ENCODE results near the gene TUSC2.
A peak's percentile ranks its signal among the peaks of the same experiment; 100 is the strongest.

TUSC2 gene

DNA sequence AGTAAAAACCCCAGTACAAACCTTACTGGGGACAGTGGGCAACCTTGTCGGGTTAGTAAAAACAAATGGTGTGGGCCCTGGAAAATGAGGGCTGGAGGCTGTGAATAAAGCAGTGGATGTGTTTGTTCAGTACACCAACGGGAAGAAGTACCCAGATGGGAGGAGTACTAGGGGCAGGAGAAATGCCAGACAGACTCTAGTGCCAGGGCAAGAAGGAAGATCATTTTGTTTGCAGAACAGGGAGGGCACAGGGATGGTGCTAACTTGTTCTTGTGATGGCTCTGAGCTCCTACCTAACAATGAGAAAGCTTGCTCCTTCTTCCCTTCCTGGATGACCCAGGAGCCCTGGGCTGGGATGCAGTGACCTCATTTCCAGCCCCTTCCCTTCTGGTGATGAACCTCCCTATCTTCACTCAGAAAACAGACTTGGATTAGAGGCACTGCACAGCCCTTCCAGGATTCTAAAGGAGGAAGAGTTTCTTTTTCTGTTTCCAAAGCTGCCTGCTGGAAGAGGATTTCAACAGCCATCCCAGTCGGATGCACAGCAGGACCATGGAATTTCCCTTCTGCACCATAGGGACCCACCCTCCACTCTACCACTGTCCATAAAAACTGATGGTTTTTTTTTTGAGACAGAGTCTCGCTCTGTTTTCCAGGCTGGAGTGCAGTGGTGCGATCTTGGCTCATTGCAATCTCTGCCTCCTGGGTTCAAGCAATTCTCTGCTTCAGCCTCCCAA, 6.5 kb upstream of the TUSC2 start:
- DNase-seq (ENCODE audit: low read depth), result no peak

DNA sequence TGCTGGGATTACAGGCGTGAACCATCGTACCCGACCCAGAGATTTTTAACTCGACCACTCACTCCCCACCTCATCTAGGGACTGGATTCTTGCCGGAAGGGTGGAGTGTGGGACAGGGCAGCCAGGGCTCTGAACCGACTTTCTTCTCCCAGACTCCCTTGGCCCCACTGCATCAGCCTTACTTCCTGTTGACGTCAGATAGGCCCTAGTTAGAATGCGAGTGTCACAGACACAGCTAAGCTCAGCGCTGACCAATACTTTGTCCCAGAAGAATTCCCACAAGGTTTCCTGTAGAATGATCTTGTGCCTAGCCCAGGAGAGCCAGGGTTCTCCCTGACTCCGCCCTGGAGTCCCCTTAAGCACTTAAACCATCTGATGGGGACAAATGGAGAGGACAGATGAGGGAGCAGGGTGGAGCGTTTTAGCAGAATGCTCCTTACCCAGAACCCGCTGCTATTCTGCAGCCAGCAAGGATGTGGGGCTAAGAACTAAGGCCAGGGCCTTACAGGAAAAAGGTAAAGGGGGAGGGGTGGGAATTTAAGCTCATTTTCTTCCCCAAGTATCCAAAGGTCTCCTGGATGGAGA, 5.8 kb upstream of the TUSC2 start:
- peak; percentile 87 for DNase-seq (ENCODE audit: low read depth)

DNA sequence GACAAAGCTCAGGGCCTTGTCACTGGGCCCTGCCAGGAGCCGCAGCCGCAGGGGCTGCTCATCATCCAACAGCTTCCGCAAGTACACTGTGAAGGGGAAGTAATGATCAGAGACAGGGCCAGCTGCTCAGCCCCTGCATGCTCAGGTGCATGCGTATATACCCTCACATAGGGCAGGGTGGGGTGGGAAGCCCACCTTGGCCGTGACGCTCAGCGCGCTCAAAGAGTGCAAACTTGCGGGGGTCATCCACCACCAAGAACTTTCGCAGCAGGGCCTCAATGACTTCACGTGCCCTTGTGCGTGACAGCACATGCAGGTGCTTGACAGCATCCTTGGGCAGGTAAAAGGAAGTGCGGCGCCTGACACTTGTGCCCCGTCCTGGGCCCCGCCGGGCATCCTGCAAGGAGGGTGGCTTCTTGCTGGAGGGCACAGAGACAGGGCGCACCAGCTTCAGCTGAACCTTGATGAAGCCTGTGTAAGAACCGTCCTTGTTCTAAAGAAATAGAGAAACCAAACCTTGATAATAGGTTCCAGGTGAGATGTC, 3.4 kb upstream of the TUSC2 start:
- DNase-seq (ENCODE audit: low read depth), result no peak

DNA sequence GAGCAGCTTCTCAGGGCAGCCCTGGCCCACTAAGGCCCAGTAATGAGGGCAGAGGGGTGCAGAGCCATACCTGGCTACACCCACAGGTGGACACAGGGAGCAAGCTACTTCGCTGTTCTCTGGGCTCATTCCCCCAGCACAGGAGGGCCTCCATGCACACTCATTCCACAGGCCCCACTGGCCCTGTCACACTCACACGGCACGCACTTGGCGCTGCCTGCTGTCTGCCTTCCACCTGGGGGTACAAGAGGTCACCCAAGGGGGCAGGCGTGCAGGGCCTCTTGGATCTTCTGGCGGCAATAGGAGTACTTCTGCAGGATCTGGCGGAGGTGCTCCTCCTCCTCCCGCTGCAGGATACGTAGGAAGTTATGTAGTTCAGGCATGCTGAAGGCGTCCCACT, 2.3 kb upstream of the TUSC2 start:
- DNase-seq (ENCODE audit: low read depth), result no peak

DNA sequence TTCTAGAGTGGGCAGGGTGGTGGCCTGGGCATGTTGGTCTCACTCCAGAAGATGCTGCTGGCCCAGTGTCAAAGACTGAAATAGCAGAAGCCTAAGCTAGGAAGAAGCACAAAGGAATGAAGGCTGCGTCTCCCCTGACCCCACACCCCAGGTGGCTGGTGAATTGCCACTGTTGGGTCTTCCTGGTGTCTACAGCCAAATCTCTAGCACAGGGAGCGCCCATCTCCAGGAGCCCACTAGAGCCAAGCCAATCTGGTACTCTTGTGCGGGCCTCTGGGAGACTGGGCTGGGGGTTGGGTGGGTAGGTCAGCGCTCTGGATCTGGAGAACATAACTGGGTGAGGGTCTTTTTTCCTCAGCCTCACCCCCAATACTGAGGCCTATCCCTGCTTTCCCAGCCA, 894 bp downstream of the TUSC2 start:
- DNase-seq (ENCODE audit: low read depth), result no peak

DNA sequence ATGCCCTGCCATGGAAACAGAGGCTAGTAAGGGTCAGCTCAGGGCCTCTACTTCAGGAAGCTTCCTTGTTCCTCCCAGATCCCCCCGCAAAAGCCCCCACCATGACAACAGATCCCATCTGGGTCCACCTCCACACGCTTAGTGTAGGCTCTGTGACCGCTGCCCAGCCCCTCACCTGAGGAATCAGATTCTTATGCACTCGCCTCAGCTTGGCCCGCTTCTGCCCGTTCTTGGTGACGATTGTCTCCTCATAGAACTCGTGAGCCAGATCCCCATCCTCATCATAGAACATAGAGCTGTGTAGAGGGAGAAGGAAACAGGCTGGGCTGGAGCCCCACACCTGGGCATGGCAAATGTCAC, 1.9 kb downstream of the TUSC2 start:
- DNase-seq (ENCODE audit: low read depth), result no peak

DNA sequence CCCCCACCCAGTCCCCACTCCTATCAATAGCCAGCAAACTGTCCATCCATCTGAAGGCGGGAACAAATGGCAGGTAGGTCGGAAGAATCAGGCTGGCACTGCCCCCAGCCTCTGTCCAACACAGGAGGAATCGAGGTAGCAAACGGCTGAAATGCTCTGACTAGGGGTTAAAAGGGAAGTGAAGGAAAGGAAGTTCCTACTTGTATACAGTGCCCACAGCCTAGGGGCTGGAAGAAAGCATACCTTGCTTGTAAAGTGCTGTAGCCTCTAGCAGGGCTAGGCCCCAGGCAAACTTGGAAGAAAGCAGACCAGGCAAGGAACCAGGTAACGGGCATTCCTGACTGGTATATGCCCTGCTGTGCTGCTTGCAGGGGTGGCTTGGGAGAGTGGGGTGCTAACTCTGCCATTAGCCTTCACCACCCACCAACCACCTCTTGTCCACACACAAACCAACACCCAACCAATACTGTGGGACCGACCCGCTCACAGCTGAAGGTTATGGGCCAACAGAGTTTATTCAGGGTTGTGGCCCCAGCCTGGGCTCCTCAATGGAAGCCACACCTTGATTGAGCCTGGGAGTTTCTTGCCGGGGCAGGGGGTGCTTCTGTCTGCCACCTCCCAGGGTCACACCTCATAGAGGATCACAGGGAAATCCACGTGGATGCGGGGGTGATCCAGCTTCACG, 2.4 kb downstream of the TUSC2 start:
- DNase-seq (ENCODE audit: low read depth), result no peak

DNA sequence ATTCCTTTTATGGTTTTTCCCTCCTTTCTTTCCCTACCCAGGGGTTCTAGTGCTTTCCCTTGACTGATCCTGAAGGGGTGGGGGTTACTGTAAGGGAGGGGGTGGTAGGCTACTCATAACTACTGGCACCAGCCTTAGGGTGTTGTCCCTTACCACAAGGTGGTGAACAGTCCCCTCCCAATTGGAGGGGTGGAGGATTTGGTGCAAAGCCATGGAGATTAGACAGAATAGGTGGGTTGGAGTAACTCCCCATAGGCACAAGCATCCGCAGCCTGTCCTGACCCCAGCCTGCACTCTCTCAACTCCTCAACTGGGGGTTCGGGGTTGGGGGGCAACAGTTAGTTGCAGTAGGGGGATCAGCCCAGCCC, 2.9 kb downstream of the TUSC2 start:
- DNase-seq (ENCODE audit: low read depth), result no peak

DNA sequence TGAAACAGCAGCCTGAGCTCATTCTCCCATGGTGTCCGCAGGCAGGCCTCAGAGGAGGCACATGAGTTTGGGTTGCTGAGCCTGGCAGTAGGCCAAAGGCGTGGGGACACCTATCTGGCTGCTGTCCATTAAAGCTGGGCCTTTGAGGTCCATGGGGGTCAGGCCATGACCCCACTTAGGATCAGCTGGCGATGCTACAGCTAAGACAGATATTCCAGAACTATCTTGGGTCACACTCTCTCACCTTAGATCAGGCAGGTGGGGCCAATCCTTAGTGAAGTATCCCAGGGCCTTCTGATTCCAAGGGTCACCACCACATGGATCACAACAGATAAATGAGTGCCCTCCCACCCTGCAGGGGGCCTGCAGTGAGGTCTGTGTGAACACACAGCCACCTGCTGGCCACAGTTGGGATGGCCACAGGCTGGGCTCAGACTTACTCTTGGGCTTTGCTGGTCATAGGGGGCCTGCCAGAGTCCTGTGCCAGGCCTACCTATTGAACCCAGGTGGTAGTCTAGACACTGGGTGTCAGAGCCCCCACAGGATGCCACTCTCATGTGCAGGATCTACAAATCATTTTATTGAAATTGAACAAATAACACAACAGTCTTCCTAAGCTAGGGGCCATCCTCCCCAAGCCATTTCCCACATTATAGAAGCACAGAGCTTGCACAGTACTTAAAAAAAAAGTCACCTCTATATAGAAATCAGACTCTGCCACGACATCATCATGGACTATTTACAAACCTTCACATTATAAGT, 3.5 kb downstream of the TUSC2 start:
- peak; percentile 65 for DNase-seq (ENCODE audit: low read depth)

DNA sequence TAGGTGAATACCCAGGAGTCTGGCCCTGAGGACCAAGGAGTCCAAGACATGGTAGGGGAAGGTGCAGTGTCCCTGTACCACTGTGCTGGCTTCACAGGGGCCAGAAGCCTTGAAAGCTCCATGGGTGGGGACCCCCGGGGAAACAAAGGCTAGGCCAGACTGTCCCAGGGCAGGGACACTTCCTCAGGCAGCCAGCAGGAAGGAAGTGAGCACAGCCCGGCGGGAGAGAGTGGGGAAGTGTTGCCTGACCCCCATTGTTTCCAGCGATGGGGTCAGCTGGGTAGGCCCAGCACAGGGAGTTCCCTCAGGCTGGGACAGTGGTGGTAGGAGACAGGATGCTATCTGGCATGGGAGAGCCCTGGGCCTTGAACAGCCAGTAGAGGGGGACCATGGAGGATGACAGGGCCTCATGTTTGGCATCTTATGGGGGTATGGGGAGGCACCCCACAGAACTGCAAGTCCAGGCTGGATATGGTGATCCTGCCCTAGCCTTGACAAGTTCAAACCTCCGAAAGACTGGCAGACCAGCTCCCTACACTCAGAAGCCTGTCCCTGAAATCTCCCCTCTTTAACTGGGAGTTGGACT, 4.3 kb downstream of the TUSC2 start:
- no peak for DNase-seq (ENCODE audit: low read depth)

DNA sequence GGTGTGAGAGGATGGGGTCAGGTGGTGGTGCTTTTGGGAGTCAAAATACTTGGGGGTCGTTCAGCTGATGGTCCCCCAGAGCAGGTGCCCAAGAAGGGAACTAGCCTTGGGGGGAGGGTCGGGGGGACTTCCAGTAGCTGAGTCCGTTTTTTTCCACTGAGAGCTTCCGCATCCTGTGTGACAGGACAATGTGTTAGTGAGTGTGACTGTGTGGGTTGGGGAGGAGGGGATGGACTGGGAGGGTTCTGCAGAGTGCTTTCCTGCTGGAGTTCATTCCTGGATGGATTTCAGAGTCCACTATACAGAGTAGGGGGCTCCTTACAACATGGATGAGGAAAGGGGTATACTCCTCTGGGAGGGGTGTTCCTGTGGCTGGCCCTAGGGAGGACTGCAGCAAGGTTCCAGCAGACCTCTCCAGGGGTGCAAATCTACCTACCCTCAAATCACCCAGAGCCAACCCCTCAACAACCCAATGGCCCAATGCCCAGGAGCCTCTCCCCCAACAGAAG, 4.9 kb downstream of the TUSC2 start:
- no peak for DNase-seq (ENCODE audit: low read depth)

DNA sequence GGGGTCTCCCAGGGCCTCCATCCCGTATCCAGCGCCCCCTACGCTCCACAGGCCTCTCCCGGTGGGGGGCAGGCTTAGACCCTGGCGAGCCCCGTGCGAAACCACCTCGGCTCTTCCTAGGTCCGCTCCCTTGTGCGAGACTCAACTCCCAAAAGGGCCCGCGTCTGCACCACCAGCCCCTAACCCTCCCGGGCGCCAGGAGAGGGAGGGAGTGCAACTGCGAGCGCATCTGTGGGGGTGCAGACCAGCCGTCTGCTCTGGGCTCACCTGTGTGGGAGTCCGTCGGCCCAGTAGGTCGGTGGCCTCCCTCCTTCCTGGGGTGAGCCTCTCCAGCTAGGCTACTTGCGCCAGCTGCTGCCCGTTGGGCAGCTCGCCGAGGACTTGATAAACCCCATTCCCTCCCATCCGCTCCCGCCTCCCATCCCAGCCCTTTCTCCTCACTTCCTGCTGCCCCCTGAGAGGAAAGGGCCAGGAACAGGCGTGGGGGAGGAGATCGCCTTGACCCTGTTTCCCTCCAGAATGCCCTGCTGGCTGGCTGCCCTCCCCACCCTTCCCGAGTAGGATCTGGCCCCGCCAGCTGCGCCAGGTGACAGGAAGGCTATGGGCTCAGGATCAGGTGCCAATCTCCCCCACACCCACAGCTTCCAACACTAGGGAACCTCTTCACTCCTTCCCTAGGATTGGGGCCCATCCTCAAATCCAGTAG, 5.5 kb downstream of the TUSC2 start, which contains the start of gene HYAL2:
Gene HYAL2, minus strand, starts transcription at position 360 of the 706 bp plus-strand sequence. CDS start 2,256 bp downstream, outside the sequence.
- DNase-seq (ENCODE audit: low read depth), result no peak

DNA sequence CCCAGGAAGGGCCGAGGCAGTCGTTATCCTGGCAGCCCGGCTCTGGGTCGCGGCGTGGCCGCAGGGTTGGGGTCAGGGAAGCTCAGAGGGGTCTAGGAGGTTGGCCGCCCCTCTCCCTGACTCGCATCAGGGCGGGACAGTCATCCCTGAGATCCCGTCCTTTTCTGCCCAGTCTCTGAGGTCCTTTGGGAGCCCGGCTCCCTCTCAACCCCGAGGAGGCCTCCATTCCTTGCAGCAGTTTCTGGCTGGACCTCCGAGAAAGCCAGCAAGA, 6.0 kb downstream of the TUSC2 start:
- no peak for DNase-seq (ENCODE audit: low read depth)

DNA sequence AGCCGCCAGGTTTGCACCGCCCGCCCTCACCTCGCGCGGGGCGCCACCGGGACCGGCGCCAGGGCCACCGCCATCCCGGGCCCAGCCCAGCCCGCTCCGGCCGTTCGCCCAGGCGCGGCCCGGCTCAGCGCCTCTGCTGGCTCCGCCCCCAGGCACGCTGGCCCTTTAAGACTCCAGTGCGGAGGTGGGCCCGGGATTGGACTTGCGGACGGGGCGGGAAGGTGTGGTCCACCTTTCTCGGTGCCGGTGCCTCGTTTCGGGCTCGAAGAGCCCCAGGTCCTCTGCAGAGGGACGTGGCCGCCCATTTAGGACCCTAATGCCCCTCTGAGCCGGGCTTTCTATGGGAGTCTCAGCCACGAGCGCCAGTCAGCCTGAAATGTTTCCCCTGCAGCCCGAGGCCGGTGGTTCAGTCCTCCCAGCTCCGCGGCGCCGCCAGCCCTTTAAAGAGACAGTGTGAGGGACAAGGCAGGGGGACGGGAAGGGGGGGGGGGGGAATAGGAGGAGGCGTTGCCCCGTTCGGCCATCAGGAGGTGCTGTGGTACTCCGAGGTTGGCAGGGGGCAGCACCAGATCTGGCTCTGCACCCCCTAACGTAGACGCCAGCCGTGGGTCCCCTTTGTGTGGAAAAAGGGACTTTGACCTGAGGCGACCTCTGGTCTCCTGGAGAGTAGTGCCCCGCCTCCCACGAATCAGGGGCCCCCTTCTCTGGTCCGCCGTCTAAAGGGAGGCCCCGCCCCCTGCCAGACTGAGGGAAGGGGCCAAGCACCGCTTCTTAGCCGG, 6.5 kb downstream of the TUSC2 start:
- DNase-seq (ENCODE audit: low read depth), result peak; percentile 91

DNA sequence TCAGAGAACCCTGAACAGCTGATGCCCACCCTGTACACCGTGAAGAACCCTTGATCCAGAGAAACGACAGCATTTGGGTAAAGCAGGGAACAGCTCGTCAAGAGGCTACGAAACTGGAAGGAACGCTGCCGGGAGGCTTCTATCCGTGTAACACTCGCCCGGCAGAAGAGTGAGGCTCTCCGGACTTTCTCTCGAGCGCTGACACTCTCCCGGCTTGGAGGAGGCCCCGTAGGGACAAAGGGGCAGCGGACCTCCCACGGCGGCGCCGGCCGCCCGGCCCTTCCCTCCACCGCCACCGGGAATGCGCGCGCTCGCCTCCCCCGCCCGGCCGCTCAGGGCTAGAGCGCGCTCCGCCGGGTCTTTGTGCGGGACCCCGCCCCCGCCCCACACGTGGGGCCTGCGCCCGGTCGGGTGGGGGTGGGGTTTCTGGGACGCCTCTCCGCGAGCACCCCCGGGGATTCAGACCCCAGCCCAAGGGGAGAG, 7.1 kb downstream of the TUSC2 start:
- peak; percentile 66 for DNase-seq (ENCODE audit: low read depth)

DNA sequence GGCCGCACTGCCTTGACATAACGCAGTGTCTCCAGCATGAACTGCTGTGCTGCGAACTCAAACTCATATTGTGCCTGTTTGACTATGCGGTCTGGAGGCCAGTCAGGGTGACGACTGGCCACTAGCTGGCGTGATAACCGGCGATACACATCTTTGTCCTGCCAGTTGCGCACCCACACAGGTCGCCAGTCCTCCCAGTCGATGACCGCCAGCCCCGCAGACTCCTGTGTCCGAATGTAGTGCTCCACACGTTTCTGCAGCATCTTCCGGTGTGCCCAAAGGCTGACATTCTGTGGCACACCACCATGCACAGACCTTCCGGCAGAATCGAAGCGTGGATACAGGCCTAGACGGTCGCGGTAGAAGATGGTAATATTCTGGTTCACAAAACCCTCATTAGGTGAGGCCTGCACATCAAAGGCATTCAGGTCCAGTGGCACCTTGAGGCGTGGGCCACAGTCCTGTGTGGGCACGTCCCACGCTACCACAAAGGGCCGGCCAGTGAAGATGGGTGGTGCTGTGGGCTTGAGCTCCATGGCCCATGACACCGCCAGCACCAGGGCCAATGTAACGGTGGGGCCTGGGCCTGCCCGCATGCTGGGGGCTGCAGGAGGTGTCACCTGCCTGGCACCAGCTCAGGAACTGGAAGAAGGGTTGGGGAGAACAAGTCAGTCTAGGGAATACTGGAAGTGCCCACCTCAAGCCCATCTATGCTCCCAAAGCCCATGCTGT, 8.0 kb downstream of the TUSC2 start:
- DNase-seq (ENCODE audit: low read depth), result no peak

DNA sequence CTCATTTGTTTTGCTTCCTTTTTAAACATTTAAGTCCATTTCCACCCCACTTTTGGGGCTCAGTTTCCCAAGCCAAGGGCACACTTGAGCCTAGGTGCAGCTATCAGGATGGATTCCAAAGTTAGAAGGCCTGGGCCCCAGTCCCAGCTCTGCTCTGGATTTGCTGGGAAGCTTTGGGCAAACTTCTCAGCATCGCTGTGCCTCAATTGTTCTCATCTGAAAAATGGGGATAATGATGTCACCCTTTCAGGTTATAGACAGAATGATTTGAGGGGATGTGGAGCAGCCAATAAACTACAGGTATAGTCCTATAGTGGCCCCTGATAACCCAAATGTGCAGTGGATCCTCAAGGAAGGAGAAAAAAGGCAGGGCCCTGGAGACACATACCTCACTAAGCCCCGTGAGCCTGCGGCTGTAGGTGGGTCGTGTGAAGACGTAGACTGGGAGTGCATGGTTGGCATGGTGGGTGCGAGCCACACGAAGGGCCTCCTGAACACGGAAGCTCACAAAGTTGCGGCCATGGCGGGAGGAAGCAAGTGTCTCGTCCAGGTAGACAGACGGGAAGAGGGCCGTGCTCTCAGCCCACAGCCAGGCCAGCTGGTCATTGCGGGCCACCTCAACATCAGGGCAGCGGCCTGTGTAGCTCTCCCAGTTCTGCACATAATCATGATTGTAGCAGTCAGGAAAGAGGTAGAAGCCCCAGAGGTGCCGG, 8.7 kb downstream of the TUSC2 start:
- no peak for DNase-seq (ENCODE audit: low read depth)

DNA sequence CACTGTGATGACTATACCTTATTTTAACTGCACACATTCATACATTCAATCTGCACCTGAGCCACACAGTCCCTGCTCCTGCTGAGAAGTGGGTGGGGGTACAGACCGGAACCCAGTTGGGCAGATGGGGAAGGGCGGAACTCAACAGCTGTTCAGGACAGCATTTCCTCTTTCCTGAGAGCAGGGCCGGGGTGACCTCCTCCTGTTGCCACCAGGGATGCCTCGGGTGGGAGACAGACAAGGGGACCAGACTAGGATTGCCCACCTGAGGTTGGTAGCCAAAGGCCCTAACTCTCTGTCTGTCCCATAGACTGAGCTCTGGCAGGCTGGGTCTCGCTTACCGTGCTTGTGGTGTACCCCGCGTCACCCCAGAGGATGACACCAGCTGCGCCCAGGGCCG, 9.4 kb downstream of the TUSC2 start:
- no peak for DNase-seq (ENCODE audit: low read depth)

DNA sequence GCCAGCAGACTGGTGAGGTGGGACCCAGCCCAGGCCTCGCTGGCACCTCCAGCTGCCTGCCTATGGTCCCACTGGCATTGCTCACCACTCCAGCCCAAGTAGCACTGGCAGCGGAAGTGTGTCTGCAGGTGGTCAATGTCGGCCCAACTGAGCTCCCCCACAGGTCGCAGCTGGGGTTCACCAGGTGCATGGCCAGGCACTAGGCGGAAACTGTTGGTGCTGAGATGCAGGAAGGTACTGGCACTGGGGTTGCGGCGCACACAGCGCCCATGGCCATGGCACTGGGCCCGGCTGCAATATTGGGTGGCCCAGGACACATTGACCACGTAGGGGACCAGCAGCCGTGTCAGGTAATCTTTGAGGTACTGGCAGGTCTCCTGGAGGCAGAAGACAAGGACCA, 9.9 kb downstream of the TUSC2 start:
- DNase-seq (ENCODE audit: low read depth), result no peak
